HG02588 (cell line): ENCODE measurements around the gene ZNRD2.

Experiments
- ATAC-seq: cut with Tn5 transposase; IDR thresholded peaks from one replicate; pipeline ENCODE4 v1.9.1; 2021; ENCODE audit warnings: mild to moderate bottlenecking, moderate library complexity; ENCODE audit not compliant: unreplicated experiment

Gene ZNRD2

GRCh38 chr11:65586247-65586630, 16.0 kb downstream of the ZNRD2 start:
- ATAC-seq, result no peak

GRCh38 chr11:65586676-65587075, 16.4 kb downstream of the ZNRD2 start:
- no peak for ATAC-seq

GRCh38 chr11:65588199-65589054, 18.1 kb downstream of the ZNRD2 start:
- peak; percentile 66 for ATAC-seq

GRCh38 chr11:65589444-65590239, 19.4 kb downstream of the ZNRD2 start:
- ATAC-seq, result no peak

GRCh38 chr11:65590240-65590738, 20.0 kb downstream of the ZNRD2 start:
- ATAC-seq, result no peak

- ATAC-seq, result no peak
These were observed 21.9 kb downstream of the ZNRD2 start for GRCh38 chr11:65591939-65592857.

GRCh38 chr11:65592858-65593517, 22.7 kb downstream of the ZNRD2 start:
- no peak for ATAC-seq

- no peak for ATAC-seq
These were observed 23.5 kb downstream of the ZNRD2 start for GRCh38 chr11:65593518-65594414.

GRCh38 chr11:65595131-65595530, 24.9 kb downstream of the ZNRD2 start:
- no peak for ATAC-seq

GRCh38 chr11:65595543-65596281, 25.4 kb downstream of the ZNRD2 start, which contains the start of gene KCNK7:
KCNK7 (minus strand) TSS chr11:65595800; CDS start chr11:65595772, 28 bp downstream.
- ATAC-seq, result no peak

- ATAC-seq, result no peak
These were observed 26.2 kb downstream of the ZNRD2 start for GRCh38 chr11:65596520-65596919.

GRCh38 chr11:65598258-65598699, 28.0 kb downstream of the ZNRD2 start:
- no peak for ATAC-seq

- ATAC-seq, result no peak
These were observed 29.1 kb downstream of the ZNRD2 start for GRCh38 chr11:65599216-65599954.

- no peak for ATAC-seq
These were observed 29.6 kb downstream of the ZNRD2 start for GRCh38 chr11:65599955-65600246.

GRCh38 chr11:65604258-65604657, 34.0 kb downstream of the ZNRD2 start:
- no peak for ATAC-seq

- no peak for ATAC-seq
These were observed 36.8 kb downstream of the ZNRD2 start for GRCh38 chr11:65606876-65607613.
